GM19193 (cell line): Measurements from ENCODE around the gene H1-8.

Experiments used
- POLR2A ChIP-seq: IDR thresholded peaks from 4 replicates; pipeline ENCODE4 v1.6.1; 2011; ENCODE audit not compliant: insufficient read depth, insufficient read length; ENCODE audit errors: extremely low read depth

The H1-8 gene

GRCh38 chr3:129600348-129600747 lies 57.4 kb downstream of the H1-8 start:
- no peak for TF ChIP-seq POLR2A
